GM21447 (cell line): ENCODE measurements around the gene MMRN2.
A peak's percentile ranks its signal among the peaks of the same experiment; 100 is the strongest.
"Not testable (repeated sequence)": the region's sequence is repeated elsewhere in the genome, so short reads cannot be mapped to it uniquely, and the experiment has no call there.

ENCODE experiments used
- ATAC-seq: cut with Tn5 transposase; IDR thresholded peaks from one replicate; pipeline ENCODE4 v1.9.1; 2021; ENCODE audit not compliant: unreplicated experiment

MMRN2 gene

GRCh38 chr10:86941426-86941825 lies 16.0 kb downstream of the MMRN2 start:
- ATAC-seq: no peak

GRCh38 chr10:86940677-86941076 lies 16.7 kb downstream of the MMRN2 start:
- no peak for ATAC-seq

- ATAC-seq: not testable (repeated sequence)
Observed at GRCh38 chr10:86940076-86940475, 17.3 kb downstream of the MMRN2 start.

GRCh38 chr10:86938260-86938659 lies 19.2 kb downstream of the MMRN2 start:
- ATAC-seq: no peak

GRCh38 chr10:86937502-86938154 lies 19.8 kb downstream of the MMRN2 start:
- ATAC-seq: no peak

- no peak for ATAC-seq
Observed at GRCh38 chr10:86936661-86937501, 20.5 kb downstream of the MMRN2 start.

GRCh38 chr10:86934162-86934711 lies 23.2 kb downstream of the MMRN2 start:
- ATAC-seq: not testable (repeated sequence)

GRCh38 chr10:86932674-86933073 lies 24.7 kb downstream of the MMRN2 start:
- ATAC-seq: no peak

- no peak for ATAC-seq
Observed at GRCh38 chr10:86931872-86932271, 25.5 kb downstream of the MMRN2 start.

GRCh38 chr10:86929468-86930380 lies 27.7 kb downstream of the MMRN2 start:
- no peak for ATAC-seq

GRCh38 chr10:86922553-86922961 lies 34.9 kb downstream of the MMRN2 start:
- ATAC-seq: no peak

GRCh38 chr10:86918022-86918471 lies 39.4 kb downstream of the MMRN2 start:
- no peak for ATAC-seq

- no peak for ATAC-seq
Observed at GRCh38 chr10:86914734-86915133, 42.7 kb downstream of the MMRN2 start.

GRCh38 chr10:86905429-86905828 lies 52.0 kb downstream of the MMRN2 start:
- ATAC-seq: no peak

- no peak for ATAC-seq
Observed at GRCh38 chr10:86904600-86904999, 52.8 kb downstream of the MMRN2 start.

GRCh38 chr10:86900955-86901354 lies 56.5 kb downstream of the MMRN2 start:
- ATAC-seq: no peak

- peak; percentile 69 for ATAC-seq
Observed at GRCh38 chr10:86899670-86900276, 57.6 kb downstream of the MMRN2 start.

GRCh38 chr10:86899132-86899531 lies 58.3 kb downstream of the MMRN2 start:
- no peak for ATAC-seq

GRCh38 chr10:86898511-86898910 lies 58.9 kb downstream of the MMRN2 start:
- no peak for ATAC-seq

- ATAC-seq: no peak
Observed at GRCh38 chr10:86889997-86890396, 67.4 kb downstream of the MMRN2 start.
